Thyroid gland (tissue), 4 donors: ENCODE data around the gene SLC38A10.

Experiments used
- POLR2A ChIP-seq, 2 donors: fragments of 450-650 bp; IDR thresholded peaks; one replicate each; pipeline ENCODE4 v1.6.1; 2017; ENCODE audit warnings: antibody characterized with exemption in 2 of 2, mild to moderate bottlenecking in 2 of 2, moderate library complexity in 1 of 2
- TF ChIP-seq, protein P1 (sequence below), 6 experiments: fragments of 200-600 bp in 3 of 6; fragments of 450-650 bp in 3 of 6; sonication (generic) in 3 of 6; IDR thresholded peaks; one replicate each; pipeline ENCODE4 v1.5.1; 2016 to 2019; ENCODE audit warnings: antibody characterized with exemption in 6 of 6, mild to moderate bottlenecking in 2 of 6, inconsistent platforms in 1 of 6, moderate library complexity in 1 of 6

DNA sequence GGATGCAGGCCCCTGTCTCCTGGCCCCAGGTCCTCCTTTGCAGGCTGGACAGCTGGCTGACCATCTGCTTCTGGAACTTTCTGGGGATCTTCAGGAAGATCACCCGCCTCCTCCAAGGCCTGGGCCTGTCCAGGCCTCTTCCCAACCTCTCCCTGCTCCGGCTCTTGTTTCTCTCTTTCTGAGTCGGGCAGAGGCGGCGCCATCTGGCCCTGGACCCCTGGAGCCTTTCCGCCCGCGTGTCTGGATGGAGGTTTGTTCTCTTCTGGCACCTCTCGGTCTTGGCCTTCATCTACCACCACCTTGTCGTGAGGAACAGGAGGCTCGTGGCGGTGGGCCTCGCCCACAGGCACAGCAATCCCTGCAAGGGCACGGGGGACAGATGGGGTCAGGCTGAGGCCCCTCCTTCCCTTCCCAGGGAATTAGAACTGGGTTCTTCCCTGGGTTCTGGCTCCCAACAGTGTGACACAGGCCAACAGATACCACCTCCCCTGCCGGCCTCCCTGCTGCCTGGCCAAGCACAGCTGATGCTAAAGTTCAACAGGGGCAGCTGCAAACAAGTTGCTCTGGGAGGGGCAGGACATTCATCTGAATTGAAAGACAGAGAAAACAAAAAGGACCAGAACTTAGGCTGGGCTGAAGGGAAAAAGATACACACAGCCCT lies 42.7 kb downstream of the SLC38A10 start:
- TF ChIP-seq, protein P1, sequence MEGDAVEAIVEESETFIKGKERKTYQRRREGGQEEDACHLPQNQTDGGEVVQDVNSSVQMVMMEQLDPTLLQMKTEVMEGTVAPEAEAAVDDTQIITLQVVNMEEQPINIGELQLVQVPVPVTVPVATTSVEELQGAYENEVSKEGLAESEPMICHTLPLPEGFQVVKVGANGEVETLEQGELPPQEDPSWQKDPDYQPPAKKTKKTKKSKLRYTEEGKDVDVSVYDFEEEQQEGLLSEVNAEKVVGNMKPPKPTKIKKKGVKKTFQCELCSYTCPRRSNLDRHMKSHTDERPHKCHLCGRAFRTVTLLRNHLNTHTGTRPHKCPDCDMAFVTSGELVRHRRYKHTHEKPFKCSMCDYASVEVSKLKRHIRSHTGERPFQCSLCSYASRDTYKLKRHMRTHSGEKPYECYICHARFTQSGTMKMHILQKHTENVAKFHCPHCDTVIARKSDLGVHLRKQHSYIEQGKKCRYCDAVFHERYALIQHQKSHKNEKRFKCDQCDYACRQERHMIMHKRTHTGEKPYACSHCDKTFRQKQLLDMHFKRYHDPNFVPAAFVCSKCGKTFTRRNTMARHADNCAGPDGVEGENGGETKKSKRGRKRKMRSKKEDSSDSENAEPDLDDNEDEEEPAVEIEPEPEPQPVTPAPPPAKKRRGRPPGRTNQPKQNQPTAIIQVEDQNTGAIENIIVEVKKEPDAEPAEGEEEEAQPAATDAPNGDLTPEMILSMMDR (IDR thresholded peaks at IDR 0.05) = no peak
- TF ChIP-seq POLR2A (IDR thresholded peaks at IDR 0.05) = no peak
